DND-41 (cell line): ENCODE data around the gene SLC9A7.

ENCODE experiments used
- CTCF ChIP-seq: IDR thresholded peaks from 2 replicates; pipeline ENCODE4 v1.5.1; 2012; ENCODE audit warnings: borderline replicate concordance, low read length, moderate library complexity, mild to moderate bottlenecking; ENCODE audit not compliant: poor library complexity, severe bottlenecking; ENCODE audit errors: extremely low read depth
- EZH2 ChIP-seq: IDR thresholded peaks from 3 replicates; pipeline ENCODE4 v1.6.1; 2012; ENCODE audit warnings: borderline replicate concordance, low read depth, mild to moderate bottlenecking, moderate library complexity, low read length, inconsistent platforms; ENCODE audit not compliant: severe bottlenecking

GRCh38 chrX:46676399-46677356 lies 82.2 kb downstream of the SLC9A7 start:
- TF ChIP-seq CTCF (no peak), EZH2 (no peak)
